Measurements from ENCODE around the gene TMSB15A. TPM values are rescaled to one million over a fixed set of nuclear protein-coding genes. Genes with fewer than 3 reads are reported as not detected.

TMSB15A gene
- total RNA-seq, 2 donors from 2014 or later = 1.1 TPM; not detected in 1

Other genes starting within 250 kb of the TMSB15A start
- gene NXF2B, start 76.7 kb downstream of the TMSB15A start, total RNA-seq = not detected
- gene TCP11X2, start 44.9 kb downstream of the TMSB15A start, total RNA-seq = not detected
- gene ARMCX5, start 82.8 kb upstream of the TMSB15A start, total RNA-seq = 10 to 100 TPM in 1 of 2 donors, 1 to 10 TPM in 1; 8.7 to 11.4 TPM
- 10 to 100 TPM; 19.4 to 36.3 TPM for gene GPRASP1, start 134.7 kb upstream of the TMSB15A start, total RNA-seq
- gene GPRASP2, start 195.7 kb upstream of the TMSB15A start, total RNA-seq = 1 to 10 TPM; 4.7 to 8.1 TPM
- 1 to 10 TPM; 4.2 to 7.0 TPM for gene GPRASP3, start 204.0 kb upstream of the TMSB15A start, total RNA-seq

Measured in thoracic aorta (tissue), 2 donors.